ENCODE measurements around the gene POFUT2.

DNA sequence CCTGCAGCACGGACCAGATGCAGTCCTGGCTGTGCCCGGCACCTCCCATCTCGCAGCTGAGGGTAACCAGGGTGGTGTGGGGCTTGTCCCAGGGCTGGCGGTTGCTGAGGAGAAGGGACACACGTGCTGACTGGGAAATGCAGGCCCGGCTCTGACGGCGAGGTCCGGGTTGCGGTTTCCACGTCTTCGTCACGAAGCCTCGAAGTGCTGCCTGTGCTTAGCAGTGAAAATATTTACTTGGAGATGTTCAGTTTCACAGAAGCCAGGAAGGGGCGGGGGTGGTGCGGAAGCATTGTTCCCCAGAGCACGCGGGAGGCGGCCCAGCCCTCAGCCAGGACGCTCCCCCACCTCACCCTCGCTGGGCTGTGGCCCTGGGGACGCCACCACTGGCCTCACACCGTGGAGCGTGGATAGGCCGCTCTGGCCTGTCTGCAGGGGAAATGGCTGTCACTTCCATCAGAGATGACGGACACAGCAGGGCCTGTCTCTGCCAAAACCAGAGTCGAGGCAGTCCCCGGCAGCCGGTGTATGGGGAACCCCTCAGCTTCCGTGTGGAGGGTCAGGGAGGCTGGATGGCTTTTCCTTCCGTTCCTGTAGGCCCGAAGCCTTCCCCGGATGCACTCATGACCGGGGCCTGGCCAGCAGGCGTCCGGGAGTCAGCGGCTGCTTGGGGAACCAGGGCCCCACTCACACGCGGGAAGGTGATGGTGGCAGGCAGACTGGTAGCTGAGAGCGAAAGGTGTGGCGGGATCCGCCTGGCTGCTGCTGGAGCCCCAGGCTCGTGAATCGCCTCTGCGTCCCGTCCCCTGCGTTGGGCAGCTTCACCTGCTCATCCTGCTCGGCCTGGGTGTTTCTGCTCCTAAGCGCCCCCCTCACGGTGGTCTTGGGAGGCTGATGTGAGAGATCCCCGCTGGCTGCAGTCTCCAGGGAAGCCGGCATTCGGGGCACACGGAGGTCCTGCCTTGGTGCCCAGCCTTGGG lies 14.7 kb upstream of the POFUT2 start:
- TF ChIP-seq POLR2AphosphoS5 (IDR thresholded peaks at IDR 0.05; ENCODE audit: low read depth, low read length) (no peak), TAF1 (IDR thresholded peaks at IDR 0.05; ENCODE audit: borderline replicate concordance, insufficient read depth, low read length) (no peak), FOXP2 (optimal IDR thresholded peaks at IDR 0.05; ENCODE audit: borderline replicate concordance, extremely low read depth, extremely low read length, insufficient read depth) (no peak)

Measured in PFSK-1 (cell line).